KMS-11 (cell line): Measurements from ENCODE around the gene PNN.
"Not testable (repeated sequence)": the region's sequence is repeated elsewhere in the genome, so short reads cannot be mapped to it uniquely, and the experiment has no call there.

ENCODE experiments used
- H2AFZ ChIP-seq: fragments of 200-600 bp; sonication (generic); 2 replicates; pipeline ENCODE4 v1.6.1; 2016; ENCODE audit warnings: antibody characterized with exemption, mixed run types, low read depth
- H3K27ac ChIP-seq: fragments of 200-600 bp; sonication (generic); 2 replicates; pipeline ENCODE4 v1.6.1; 2016; ENCODE audit warnings: mild to moderate bottlenecking, mixed run types
- H3K27me3 ChIP-seq: fragments of 200-600 bp; sonication (generic); 2 replicates; pipeline ENCODE4 v1.6.1; 2017; ENCODE audit warnings: mild to moderate bottlenecking, low read depth, mixed run types, moderate library complexity; ENCODE audit not compliant: insufficient read depth
- H3K36me3 ChIP-seq: fragments of 200-600 bp; sonication (generic); 2 replicates; pipeline ENCODE4 v1.6.1; 2017; ENCODE audit warnings: mild to moderate bottlenecking, mixed run types; ENCODE audit not compliant: insufficient read depth
- H3K4me1 ChIP-seq: fragments of 200-600 bp; sonication (generic); 2 replicates; pipeline ENCODE4 v1.6.1; 2016; ENCODE audit warnings: mild to moderate bottlenecking, low read depth, mixed run types; ENCODE audit not compliant: poor library complexity, severe bottlenecking
- H3K4me2 ChIP-seq: fragments of 200-600 bp; sonication (generic); 2 replicates; pipeline ENCODE4 v1.7.0; 2016; ENCODE audit warnings: mild to moderate bottlenecking, mixed run types
- H3K4me3 ChIP-seq: fragments of 200-600 bp; sonication (generic); IDR thresholded peaks from 2 replicates; pipeline ENCODE4 v1.6.1; 2017; ENCODE audit warnings: low read depth, low read length, mixed read lengths; ENCODE audit not compliant: insufficient read depth
- H3K79me2 ChIP-seq: fragments of 200-600 bp; sonication (generic); 2 replicates; pipeline ENCODE4 v1.6.1; 2016; ENCODE audit warnings: low read depth, mixed run types; ENCODE audit not compliant: insufficient read depth
- H3K9ac ChIP-seq: fragments of 200-600 bp; sonication (generic); 2 replicates; pipeline ENCODE4 v1.6.1; 2016; ENCODE audit warnings: mild to moderate bottlenecking, mixed run types
- H4K20me1 ChIP-seq: fragments of 200-600 bp; sonication (generic); 2 replicates; pipeline ENCODE4 v1.6.1; 2016; ENCODE audit warnings: mild to moderate bottlenecking, mixed run types; ENCODE audit not compliant: insufficient read depth
- CTCF ChIP-seq: fragments of 200-600 bp; sonication (generic); conservative IDR thresholded peaks from 2 replicates; pipeline ENCODE4 v1.6.1; 2017; ENCODE audit warnings: low read depth, mild to moderate bottlenecking, antibody characterized with exemption, low read length, moderate library complexity, mixed read lengths

Gene PNN

GRCh38 chr14:39174560-39175444 is at the start of gene PNN:
PNN (plus strand) TSS chr14:39175254; CDS start chr14:39175280, 26 bp downstream.
- Histone ChIP-seq H3K4me1 (peaks cover 22% of the 10 kb centered on the region), H3K27ac (peak within 1 kb of the TSS; percentile 94), H3K27me3 (no peaks in the 10 kb centered on the region), H3K36me3 (peaks cover 8% of the 10 kb centered on the region; the same call in 1 of the 2 replicates), H2AFZ (peak within 1 kb of the TSS; percentile 76), H3K4me3 (no peak within 1 kb of the TSS), H3K4me2 (peak within 1 kb of the TSS; percentile 82), H3K9ac (peak within 1 kb of the TSS; percentile 90), H3K79me2 (peaks cover 26% of the 10 kb centered on the region), H4K20me1 (0 out of 2 replicates have a peak, but pooled peaks cover 3% of the 10 kb centered on the region)
- TF ChIP-seq CTCF, result no peak

GRCh38 chr14:39137835-39138234 is 37.2 kb upstream of the PNN start:
- H3K4me2 ChIP-seq, H3K36me3 ChIP-seq: not testable (repeated sequence)

GRCh38 chr14:39138440-39138839 is 36.6 kb upstream of the PNN start:
- Histone ChIP-seq H3K36me3 (no peaks in the 10 kb centered on the region), H3K4me2 (no peak overlapping the region)
- no peak for TF ChIP-seq CTCF

More at GRCh38 chr14:39137835-39138234, 37.2 kb upstream of the PNN start:
- not testable (repeated sequence) for H3K79me2 ChIP-seq, H3K27me3 ChIP-seq, H3K4me3 ChIP-seq, H3K9ac ChIP-seq, H3K27ac ChIP-seq, H2AFZ ChIP-seq, H4K20me1 ChIP-seq, H3K4me1 ChIP-seq

GRCh38 chr14:39140170-39140569 is 34.9 kb upstream of the PNN start:
- Histone ChIP-seq H2AFZ (no peak overlapping the region), H3K9ac (no peak overlapping the region), H3K79me2 (no peaks in the 10 kb centered on the region), H3K27ac (no peak overlapping the region), H3K27me3 (no peaks in the 10 kb centered on the region), H3K36me3 (no peaks in the 10 kb centered on the region), H4K20me1 (no peaks in the 10 kb centered on the region), H3K4me2 (no peak overlapping the region), H3K4me1 (peaks cover 2% of the 10 kb centered on the region), H3K4me3 (no peak overlapping the region)
- no peak for TF ChIP-seq CTCF

More at GRCh38 chr14:39138440-39138839, 36.6 kb upstream of the PNN start:
- Histone ChIP-seq H3K27ac (no peak overlapping the region), H3K9ac (no peak overlapping the region), H3K4me1 (peaks cover 9% of the 10 kb centered on the region), H4K20me1 (no peaks in the 10 kb centered on the region), H3K79me2 (no peaks in the 10 kb centered on the region), H3K27me3 (no peaks in the 10 kb centered on the region), H3K4me3 (no peak overlapping the region), H2AFZ (no peak overlapping the region)

- not testable (repeated sequence) for H3K9ac ChIP-seq, H3K4me2 ChIP-seq, H3K4me1 ChIP-seq, H4K20me1 ChIP-seq, H2AFZ ChIP-seq, H3K27me3 ChIP-seq, H3K4me3 ChIP-seq, H3K27ac ChIP-seq, H3K79me2 ChIP-seq, H3K36me3 ChIP-seq
These were observed 33.4 kb upstream of the PNN start for GRCh38 chr14:39141623-39142022.

GRCh38 chr14:39143226-39143625 is 31.8 kb upstream of the PNN start:
- not testable (repeated sequence) for H3K4me1 ChIP-seq, H4K20me1 ChIP-seq, H2AFZ ChIP-seq, H3K36me3 ChIP-seq, H3K27ac ChIP-seq, H3K4me3 ChIP-seq, H3K9ac ChIP-seq, H3K4me2 ChIP-seq, H3K27me3 ChIP-seq, H3K79me2 ChIP-seq
